ENCODE measurements around the gene OTUD3.

DNA sequence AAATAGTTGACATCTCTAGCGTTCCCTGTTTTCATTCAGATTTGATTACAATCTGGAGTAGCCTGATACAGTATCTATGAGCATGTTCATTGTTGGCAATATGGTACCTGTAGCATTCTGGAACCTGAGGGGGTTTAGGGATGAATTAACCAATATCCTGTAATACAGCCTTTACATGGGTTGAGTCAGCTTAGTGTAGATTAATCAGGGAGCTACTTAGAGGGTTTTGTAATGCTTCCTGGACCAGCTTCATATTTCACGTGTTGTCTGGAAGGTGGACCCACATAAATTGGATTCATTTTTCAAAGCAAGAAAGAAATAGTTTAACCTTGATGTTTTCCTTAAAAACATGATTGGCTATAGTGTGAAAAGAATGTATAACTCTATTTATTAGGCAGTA lies 3.6 kb downstream of the OTUD3 start:
- TF ChIP-seq POLR2A (IDR thresholded peaks at IDR 0.05; ENCODE audit: low read depth, low read length) (no peak), CTCF (conservative IDR thresholded peaks at IDR 0.05; ENCODE audit: low read depth, low read length) (no peak), RAD21 (IDR thresholded peaks at IDR 0.05; ENCODE audit: low read length) (no peak), RCOR1 (IDR thresholded peaks at IDR 0.05; ENCODE audit: insufficient replicate concordance, low read length) (no peak)

Data from IMR-90 (cell line).